Activated naive CD8-positive, alpha-beta T cell treated with anti-CD3 and anti-CD28 coated beads for 36 hours (primary cell): ENCODE measurements around the gene RIBC1. TPM values are rescaled to one million over a fixed set of nuclear protein-coding genes. Genes with fewer than 3 reads are reported as not detected.
A peak's percentile ranks its signal among the peaks of the same experiment; 100 is the strongest.

Source experiments
- DNase-seq: peaks from one replicate; pipeline ENCODE4 v3.0.0; 2021
- H3K27ac Mint-ChIP-seq: one replicate; pipeline ENCODE4 v1.8.0; 2022; ENCODE audit warnings: mild to moderate bottlenecking, moderate library complexity, mixed read lengths
- H3K27me3 Mint-ChIP-seq: one replicate; pipeline ENCODE4 v1.8.0; 2022; ENCODE audit warnings: mild to moderate bottlenecking, mixed read lengths
- H3K36me3 Mint-ChIP-seq: one replicate; pipeline ENCODE4 v1.8.0; 2021; ENCODE audit warnings: mild to moderate bottlenecking, mixed read lengths
- H3K4me1 Mint-ChIP-seq: one replicate; pipeline ENCODE4 v1.8.0; 2021; ENCODE audit warnings: mixed read lengths
- H3K4me3 Mint-ChIP-seq: one replicate; pipeline ENCODE4 v1.8.0; 2022; ENCODE audit warnings: mild to moderate bottlenecking, moderate library complexity, mixed read lengths
- H3K9me3 Mint-ChIP-seq: one replicate; pipeline ENCODE4 v1.8.0; 2022; ENCODE audit warnings: mixed read lengths
- total RNA-seq, 2 experiments: library from RNA; stranded (reverse); gene quantifications; one replicate each; pipeline ENCODE4 v1.2.3, GENCODE V29; 2021

The RIBC1 gene
- total RNA-seq, 2 experiments from 2014 or later, result 1.1 TPM

DNA sequence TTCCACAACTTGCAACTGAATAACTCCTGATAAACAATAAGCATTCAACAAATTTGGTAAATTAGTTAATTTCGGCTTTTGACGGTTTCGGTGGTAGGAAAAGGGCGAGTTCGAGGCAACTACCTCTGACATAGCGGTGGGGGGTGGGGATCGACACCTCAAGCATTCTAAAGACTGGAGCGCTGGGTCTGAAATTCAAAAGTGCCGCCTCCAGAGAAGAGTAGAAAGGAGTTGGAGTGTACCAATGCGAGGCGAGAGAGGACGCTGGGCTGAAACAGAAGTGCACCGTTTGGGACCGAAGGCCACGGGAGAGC is 944 bp upstream of the RIBC1 start:
- Mint-ChIP-seq H3K36me3 (peaks cover 22% of the 10 kb centered on the region), H3K4me1 (peaks cover 21% of the 10 kb centered on the region), H3K27me3 (no peaks in the 10 kb centered on the region)

DNA sequence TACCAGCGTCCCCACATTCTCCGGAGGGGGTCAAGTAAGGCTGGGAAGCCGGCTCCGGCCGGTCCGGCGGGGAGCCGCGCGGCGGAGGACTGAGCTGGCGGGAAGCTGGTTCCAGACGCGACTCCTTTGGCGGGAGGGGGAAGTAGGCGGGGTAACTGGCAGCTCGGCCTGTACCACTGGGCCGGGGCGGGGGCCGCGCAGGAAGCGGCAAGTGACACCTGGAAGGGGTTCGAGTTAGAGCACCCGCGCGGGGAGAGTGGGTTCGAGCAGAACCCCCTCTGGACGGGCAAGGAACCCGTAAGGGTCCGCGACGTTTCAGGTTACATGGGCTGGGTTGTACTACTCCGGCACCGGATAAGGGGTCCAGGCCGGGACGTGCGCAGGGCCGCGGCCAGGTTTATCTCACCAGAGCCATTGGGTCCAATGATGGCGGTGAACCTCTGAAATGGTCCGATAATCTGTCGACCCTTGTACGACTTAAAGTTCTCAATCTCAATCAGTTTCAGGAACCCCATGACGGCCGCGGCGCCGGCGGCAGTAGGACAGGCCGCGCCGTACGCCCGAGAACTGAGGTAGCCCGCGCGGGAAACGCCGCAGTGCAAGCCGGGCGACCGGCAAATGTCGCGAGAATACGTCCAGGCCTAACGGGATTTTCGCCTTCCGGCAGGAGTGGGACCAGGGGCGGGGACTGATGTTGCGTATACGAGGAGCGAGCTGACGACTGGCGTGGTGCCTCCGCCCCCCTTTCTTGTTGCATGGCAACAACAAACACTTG is 400 bp upstream of the RIBC1 start, which contains the start of gene SMC1A:
SMC1A (minus strand) TSS at position 569 of the 775 bp plus-strand sequence; CDS start at position 515, 54 bp downstream.
- peaks cover 21% of the 10 kb centered on the region for H3K4me1 Mint-ChIP-seq
- peak within 1 kb of the TSS; percentile 98 for H3K27ac Mint-ChIP-seq
- H3K36me3 Mint-ChIP-seq, result peaks cover 22% of the 10 kb centered on the region
- no peaks in the 10 kb centered on the region for H3K27me3 Mint-ChIP-seq
- peak within 1 kb of the TSS; percentile 95 for H3K4me3 Mint-ChIP-seq
- H3K9me3 Mint-ChIP-seq, result no peaks in the 10 kb centered on the region
- peak; percentile 94 for DNase-seq

More for the DNA sequence above, 944 bp upstream of the RIBC1 start:
- DNase-seq, result no peak
- Mint-ChIP-seq H3K4me3 (peak overlapping the region; percentile 95), H3K27ac (peak overlapping the region; percentile 98), H3K9me3 (no peaks in the 10 kb centered on the region)

DNA sequence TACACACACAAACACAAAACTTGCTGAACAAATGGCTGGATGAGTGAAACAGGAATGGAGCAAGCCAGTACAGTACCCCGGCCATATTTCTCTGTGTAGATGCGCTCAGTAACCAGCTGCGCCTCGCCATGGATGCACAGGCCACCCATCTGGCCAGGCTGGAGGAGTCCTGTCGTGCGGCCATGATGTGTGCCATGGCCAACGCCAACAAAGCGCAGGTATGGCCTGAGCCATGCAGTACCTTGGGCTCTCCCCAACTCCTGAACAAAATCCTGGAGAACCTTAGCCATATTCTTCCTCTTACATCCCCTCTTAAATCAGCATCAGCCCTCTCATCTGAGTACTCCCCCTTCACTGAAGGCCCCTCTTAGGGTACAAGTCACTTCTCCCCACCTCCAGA is 7.1 kb downstream of the RIBC1 start:
- H3K27me3 Mint-ChIP-seq, result no peaks in the 10 kb centered on the region
- peaks cover 4% of the 10 kb centered on the region for H3K4me1 Mint-ChIP-seq
- no peak for DNase-seq
- H3K4me3 Mint-ChIP-seq, result no peak overlapping the region
- H3K27ac Mint-ChIP-seq, result no peak overlapping the region
- H3K9me3 Mint-ChIP-seq, result no peaks in the 10 kb centered on the region
- H3K36me3 Mint-ChIP-seq, result peaks cover 8% of the 10 kb centered on the region

DNA sequence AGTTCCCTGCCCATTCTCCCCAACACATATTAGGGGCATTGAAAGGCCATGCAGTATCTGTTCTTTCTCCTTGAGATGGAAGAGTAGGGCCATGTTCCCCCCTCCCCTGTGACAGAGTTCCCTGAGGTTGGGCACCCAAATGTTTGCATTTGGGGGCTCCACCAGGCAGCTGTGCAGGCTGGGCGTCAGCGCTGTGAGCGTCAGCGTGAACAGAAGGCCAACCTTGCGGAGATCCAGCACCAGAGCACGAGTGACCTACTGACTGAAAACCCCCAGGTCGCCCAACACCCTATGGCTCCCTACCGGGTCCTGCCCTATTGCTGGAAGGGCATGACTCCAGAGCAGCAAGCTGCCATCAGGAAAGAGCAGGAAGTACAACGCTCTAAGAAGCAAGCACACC is 7.6 kb downstream of the RIBC1 start:
- Mint-ChIP-seq H3K4me1 (peaks cover 6% of the 10 kb centered on the region), H3K27ac (no peak overlapping the region), H3K9me3 (no peaks in the 10 kb centered on the region), H3K4me3 (no peak overlapping the region), H3K27me3 (no peaks in the 10 kb centered on the region), H3K36me3 (peaks cover 8% of the 10 kb centered on the region)
- no peak for DNase-seq

DNA sequence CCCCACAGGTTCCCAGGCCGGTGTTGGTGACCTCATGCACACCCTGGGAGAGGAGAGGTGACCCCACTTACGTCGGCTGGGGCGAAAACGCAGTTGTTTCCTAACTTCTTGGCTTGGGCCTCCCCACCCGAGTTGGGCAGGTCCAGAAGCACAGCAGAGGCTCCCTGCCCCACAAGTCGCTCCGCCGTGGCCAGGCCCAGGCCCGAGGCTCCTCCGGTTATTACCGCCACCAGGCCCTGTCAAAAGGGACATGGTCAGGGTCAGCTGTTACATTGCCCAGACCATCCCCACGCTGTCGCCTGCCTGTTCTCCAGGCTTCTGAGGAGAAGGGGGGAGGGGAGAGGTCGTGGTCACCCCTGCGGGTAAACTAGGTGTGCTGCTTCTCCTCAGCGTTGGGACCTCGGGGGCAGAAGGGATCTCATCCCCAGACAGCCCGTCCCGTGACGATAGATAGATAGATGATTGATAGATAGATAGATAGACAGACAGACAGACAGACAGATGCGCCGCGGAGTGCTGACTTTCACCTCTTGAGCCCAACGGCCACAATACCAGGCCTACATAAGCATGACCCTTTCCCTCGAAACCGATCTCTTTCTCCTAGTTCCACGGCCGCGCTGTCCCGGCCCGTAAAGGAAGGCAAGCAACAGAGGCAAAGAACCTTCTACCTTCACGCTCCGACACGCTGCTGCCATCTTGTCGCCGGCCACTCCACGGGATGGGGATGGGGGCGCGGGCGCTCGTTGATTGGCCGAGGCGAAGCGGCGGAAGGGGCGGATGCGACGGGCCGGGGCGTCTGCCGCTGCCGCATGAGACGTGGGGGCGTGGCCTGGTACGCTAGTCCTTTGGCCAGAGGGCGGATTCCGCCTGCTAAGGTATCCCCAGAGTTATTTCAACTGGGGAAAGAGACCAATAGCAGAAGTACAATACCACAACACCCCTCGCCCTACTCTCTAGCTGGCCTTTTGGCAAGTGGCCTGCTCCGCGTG is 11.3 kb downstream of the RIBC1 start, which contains the start of gene HSD17B10:
HSD17B10 (minus strand) TSS at position 720 of the 989 bp plus-strand sequence; CDS start at position 695, 25 bp downstream.
- peaks cover 8% of the 10 kb centered on the region for H3K36me3 Mint-ChIP-seq
- H3K9me3 Mint-ChIP-seq, result no peaks in the 10 kb centered on the region
- DNase-seq, result peak; percentile 89
- H3K27me3 Mint-ChIP-seq, result no peaks in the 10 kb centered on the region
- peak within 1 kb of the TSS; percentile 95 for H3K27ac Mint-ChIP-seq
- peak within 1 kb of the TSS; percentile 96 for H3K4me3 Mint-ChIP-seq
- H3K4me1 Mint-ChIP-seq, result peaks cover 21% of the 10 kb centered on the region

DNA sequence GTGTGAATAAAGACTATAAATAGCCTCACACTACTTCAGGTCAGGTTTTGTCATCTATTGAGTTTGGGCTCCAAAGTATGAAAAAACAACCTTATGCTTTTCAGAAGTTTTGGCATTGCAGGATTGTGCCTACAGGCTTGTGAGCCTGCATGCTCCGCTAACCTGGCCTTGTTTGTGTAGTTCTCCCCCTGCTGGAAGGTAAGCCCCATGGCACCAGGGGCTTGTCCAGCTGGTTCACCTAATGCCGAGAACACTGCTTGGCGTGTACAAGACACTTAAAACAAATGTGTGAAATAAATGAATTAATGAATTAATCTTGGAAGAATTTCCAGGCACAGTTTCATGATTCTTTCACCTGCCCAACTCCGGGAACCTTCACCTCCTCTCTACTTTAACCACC is 13.3 kb downstream of the RIBC1 start:
- DNase-seq, result peak; percentile 51
- H3K4me3 Mint-ChIP-seq, result peak overlapping the region; percentile 1
- peaks cover 3% of the 10 kb centered on the region for H3K27me3 Mint-ChIP-seq
- H3K9me3 Mint-ChIP-seq, result no peaks in the 10 kb centered on the region
- H3K4me1 Mint-ChIP-seq, result peaks cover 24% of the 10 kb centered on the region
- peaks cover 8% of the 10 kb centered on the region for H3K36me3 Mint-ChIP-seq
- H3K27ac Mint-ChIP-seq, result no peak overlapping the region

DNA sequence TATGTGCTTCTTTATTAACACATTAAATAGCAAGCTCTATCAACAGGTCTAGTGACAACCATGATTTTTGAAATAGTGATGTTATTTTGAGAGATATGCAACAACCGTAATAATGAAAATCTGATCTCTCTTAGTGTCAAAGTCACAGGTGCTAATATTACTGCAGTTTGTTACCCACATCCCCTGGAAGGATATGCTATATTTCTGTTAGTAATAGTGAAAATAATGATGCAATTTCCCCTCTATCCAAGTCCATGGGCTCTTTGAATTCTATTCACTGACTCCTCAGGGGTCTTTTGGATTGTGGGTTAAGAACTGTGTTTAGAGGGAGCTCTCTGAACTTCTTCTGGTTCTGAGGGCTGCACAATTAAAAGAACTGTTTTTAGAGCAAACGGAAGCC is 14.5 kb downstream of the RIBC1 start:
- Mint-ChIP-seq H3K4me3 (no peak overlapping the region), H3K9me3 (no peaks in the 10 kb centered on the region), H3K27me3 (peaks cover 3% of the 10 kb centered on the region), H3K36me3 (peaks cover 3% of the 10 kb centered on the region), H3K27ac (no peak overlapping the region), H3K4me1 (peaks cover 24% of the 10 kb centered on the region)
- no peak for DNase-seq

DNA sequence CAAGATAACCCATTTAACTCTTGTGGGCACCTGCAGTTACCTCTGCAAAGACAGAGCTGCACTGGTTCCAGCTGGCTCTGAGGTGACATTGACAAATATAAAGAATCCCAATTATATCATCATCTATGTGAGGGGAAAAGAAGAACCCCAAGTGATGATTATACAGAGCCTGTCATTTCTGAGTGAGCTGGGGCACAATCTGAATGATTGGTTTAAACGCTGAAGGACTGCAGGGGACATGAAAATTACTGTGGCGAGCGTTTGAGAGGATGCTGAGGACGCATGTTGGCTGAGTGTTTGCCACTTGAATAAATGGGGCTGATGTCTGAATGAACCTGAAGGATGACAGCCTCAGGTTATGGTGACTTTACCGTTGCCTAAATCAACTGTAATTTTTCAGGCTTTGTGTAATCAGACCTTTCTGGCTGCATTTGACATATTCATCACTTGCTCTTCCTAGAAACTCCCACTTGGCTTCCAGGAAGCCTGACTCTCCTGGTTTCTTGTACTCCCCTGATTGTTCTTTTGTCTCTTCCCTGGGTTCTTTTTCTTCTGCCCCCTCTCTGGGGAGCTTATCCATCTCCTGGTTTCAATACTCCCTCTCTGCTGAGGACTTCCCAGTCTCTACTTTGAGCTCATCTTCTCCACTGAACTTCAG is 15.6 kb downstream of the RIBC1 start:
- Mint-ChIP-seq H3K27me3 (peaks cover 3% of the 10 kb centered on the region), H3K9me3 (no peaks in the 10 kb centered on the region), H3K36me3 (peaks cover 2% of the 10 kb centered on the region), H3K4me1 (peaks cover 24% of the 10 kb centered on the region), H3K4me3 (no peak overlapping the region), H3K27ac (peak overlapping the region; percentile 29)
- DNase-seq, result no peak

DNA sequence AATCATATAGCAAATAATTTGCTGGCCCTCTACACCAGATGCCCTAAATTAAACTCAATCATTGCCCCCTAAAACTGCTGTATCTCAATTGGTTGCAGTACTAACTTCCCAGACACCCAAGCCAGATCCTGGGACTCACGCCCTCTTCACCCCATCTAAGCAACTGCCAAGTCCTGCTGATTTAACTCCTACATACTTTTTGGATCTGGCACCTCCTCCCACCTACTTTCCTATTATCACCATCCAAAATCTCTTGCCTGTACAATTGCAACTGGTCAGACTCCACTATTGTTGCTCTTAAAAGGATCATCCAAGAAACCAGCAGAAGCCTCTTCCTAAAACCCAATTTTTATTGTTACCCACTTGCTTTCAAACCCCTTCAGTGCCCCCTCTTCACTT is 16.2 kb downstream of the RIBC1 start:
- Mint-ChIP-seq H3K27me3 (peaks cover 3% of the 10 kb centered on the region), H3K4me3 (no peak overlapping the region), H3K9me3 (no peaks in the 10 kb centered on the region), H3K4me1 (peaks cover 24% of the 10 kb centered on the region), H3K36me3 (peaks cover 2% of the 10 kb centered on the region), H3K27ac (no peak overlapping the region)
- no peak for DNase-seq

DNA sequence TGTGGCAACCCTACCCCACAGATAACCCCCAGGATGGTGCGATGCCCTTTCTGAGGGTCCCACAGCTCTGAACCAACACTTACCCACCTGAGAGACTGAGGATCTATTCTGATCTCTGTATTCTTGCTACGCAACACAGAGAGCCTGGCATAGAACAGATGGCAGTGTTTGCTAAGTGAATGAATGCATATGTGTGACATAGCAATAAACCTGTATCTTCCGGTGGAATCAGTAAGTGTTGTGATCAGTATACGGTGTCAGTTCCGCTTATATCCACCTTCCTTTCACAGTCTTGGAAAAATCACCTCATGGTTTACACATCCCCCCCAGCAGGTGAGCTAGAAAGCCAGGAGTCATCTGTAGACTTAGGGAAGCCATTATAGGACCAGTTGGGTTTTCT is 17.4 kb downstream of the RIBC1 start:
- Mint-ChIP-seq H3K27ac (no peak overlapping the region), H3K27me3 (peaks cover 3% of the 10 kb centered on the region), H3K4me3 (peak overlapping the region; percentile 42)

DNA sequence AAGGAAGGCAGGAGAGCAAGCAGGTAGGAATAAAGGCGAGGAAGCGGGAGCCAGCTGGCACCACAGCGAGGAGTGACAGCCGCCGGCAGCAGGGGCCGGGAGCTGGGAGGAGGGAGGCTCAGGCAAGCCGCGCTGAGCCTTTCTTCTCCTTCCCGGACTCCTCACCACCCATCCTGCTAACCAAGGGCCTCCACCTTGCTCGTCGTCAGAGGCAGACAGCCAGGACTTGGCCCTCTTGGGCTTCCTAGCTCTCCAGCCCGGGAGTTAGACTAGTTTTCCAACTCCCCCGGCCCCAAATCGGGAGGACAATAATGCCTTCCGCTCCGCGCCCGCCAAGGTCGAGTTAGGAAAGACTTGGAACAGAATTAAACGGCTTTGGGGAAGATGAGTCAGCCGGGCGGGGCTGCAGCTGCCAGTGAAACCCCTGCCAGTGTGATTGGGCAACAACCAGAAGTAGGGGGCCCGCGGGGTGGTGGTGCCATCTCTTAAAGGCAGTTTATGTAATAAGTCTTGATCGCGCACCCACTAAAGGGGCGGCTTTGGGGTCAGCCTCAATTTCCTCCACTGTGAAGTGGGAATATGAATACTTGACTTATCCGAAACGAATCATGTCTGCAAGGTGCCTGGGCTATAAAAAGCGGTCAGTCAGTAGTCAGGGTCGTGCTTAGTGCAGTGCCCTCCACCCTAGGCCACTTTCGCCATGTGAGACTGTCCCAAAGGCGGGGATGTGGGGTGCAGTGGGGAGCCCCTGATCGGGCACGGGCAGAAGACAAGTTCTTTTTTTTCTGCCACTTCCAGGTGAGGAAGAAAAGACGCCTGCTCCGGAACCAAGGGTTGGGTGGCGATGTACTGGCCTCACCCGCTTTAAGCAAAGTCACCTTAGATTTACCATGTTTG is 18.2 kb downstream of the RIBC1 start:
- no peaks in the 10 kb centered on the region for H3K36me3 Mint-ChIP-seq
- H3K4me1 Mint-ChIP-seq, result peaks cover 18% of the 10 kb centered on the region
- H3K9me3 Mint-ChIP-seq, result no peaks in the 10 kb centered on the region
- no peak overlapping the region for H3K27ac Mint-ChIP-seq
- peak overlapping the region; percentile 81 for H3K4me3 Mint-ChIP-seq
- peaks cover 3% of the 10 kb centered on the region for H3K27me3 Mint-ChIP-seq
- peak; percentile 41 for DNase-seq

More for the DNA sequence above, 17.4 kb downstream of the RIBC1 start:
- Mint-ChIP-seq H3K4me1 (peaks cover 18% of the 10 kb centered on the region), H3K36me3 (no peaks in the 10 kb centered on the region), H3K9me3 (no peaks in the 10 kb centered on the region)
- no peak for DNase-seq

DNA sequence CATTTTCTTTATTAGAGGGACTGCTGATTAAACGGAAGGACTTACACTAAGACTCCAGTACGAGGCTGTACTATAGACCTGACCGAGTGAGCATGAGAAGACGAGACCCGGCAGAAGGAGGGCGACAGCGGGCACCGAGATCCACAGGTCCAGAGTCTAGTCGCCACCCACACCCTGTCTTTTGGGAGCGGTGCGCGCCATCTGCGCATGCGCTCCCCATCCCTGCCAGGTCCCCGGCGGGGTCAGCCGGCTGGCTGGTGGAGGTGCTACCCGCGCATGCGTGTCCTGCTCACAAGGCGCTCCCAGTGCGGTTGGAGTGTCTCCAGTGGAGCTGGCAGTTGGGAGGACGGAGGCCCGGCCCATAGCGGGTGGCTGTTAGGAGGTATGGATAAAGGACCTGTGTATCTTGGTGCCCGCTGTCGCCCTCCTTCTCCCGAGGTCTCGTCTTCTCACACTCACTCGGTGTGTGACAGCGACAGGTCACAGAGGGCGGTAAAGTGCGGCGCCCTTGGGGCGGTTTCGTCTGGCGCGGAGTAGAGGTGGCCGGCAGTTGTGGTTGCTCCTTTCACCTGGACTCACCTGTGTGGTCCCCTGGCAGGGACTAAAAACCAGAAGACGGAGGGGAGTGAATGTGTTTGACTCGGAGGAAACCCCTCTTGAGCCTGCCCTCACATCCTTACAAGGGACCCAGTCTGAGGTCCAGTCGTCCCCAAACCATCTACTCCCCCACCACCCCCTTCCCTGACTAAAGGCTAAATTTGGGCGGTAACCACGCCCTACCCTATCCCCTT is 19.1 kb downstream of the RIBC1 start:
- Mint-ChIP-seq H3K27me3 (peaks cover 3% of the 10 kb centered on the region), H3K4me1 (peaks cover 18% of the 10 kb centered on the region), H3K36me3 (no peaks in the 10 kb centered on the region), H3K27ac (peak overlapping the region; percentile 60), H3K4me3 (peak overlapping the region; percentile 81), H3K9me3 (no peaks in the 10 kb centered on the region)
- DNase-seq, result peak; percentile 81

DNA sequence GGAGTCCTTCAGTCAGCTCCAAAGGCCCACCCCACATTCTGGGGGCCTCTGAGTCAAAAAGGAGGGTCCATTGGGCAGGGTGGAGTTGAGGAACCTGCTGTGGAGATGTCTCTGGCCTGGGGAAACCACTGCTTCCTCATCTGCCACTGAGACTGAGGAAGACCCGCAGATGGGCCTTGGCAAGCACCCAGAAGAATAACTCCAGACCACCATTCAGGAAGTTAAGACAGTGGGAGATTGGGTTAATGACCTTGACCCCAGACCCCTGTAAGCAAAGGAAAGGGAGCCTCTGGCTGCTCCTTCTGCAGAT is 19.6 kb downstream of the RIBC1 start:
- Mint-ChIP-seq H3K36me3 (no peaks in the 10 kb centered on the region), H3K4me1 (peaks cover 17% of the 10 kb centered on the region), H3K4me3 (peak overlapping the region; percentile 81), H3K9me3 (no peaks in the 10 kb centered on the region), H3K27me3 (peaks cover 3% of the 10 kb centered on the region), H3K27ac (no peak overlapping the region)
- DNase-seq, result no peak
